GM12878 (cell line): ENCODE data around the gene ARHGEF10L. TPM values are rescaled to one million over a fixed set of nuclear protein-coding genes. Genes with fewer than 3 reads are reported as not detected.

Source experiments
- ATAC-seq: fragments of 200-7000 bp; cut with Tn5 transposase; 3 replicates; pipeline ENCODE4 v1.9.1; 2020; ENCODE audit warnings: mild to moderate bottlenecking, moderate library complexity
- BruUV-seq: library from RNA; stranded (reverse); fragments of 400-500 nt; replicated peaks from 2 replicates; lab custom pipeline; 2021; lab: Mats Ljungman, UMichigan
- CTCF ChIA-PET: fragments of 300-600 bp; sonication (Branson Sonifier 250); formaldehyde crosslinking; extraction: SDS; loops from one replicate; lab custom pipeline; 2021; ENCODE audit warnings: inconsistent platforms; lab: Yijun Ruan, JAX
- POLR2A ChIA-PET: fragments of 350-600 bp; formaldehyde crosslinking; extraction: SDS; loops from one replicate; lab custom pipeline; 2021; ENCODE audit warnings: inconsistent platforms; lab: Charles Lee
- RAD21 ChIA-PET: fragments of 300-600 bp; sonication (Branson Sonifier 250); formaldehyde crosslinking; loops from one replicate; lab custom pipeline; 2023; ENCODE audit warnings: antibody characterized with exemption; ENCODE audit not compliant: unreplicated experiment; lab: Charles Lee
- SMC1A ChIA-PET: fragments of 300-600 bp; sonication (Branson Sonifier 250); formaldehyde crosslinking; loops from one replicate; lab custom pipeline; 2023; ENCODE audit not compliant: unreplicated experiment, uncharacterized antibody; lab: Charles Lee
- DNase-seq: peaks from one replicate; pipeline ENCODE4 v3.0.0-alpha.2; 2011; ENCODE audit warnings: low read depth, low spot score
- FAIRE-seq: peaks from 3 replicates; lab custom pipeline; 2011; peaks lifted over from hg19 to GRCh38; lab: Jason Lieb, UNC
- H2AFZ ChIP-seq: 2 replicates; pipeline ENCODE4 v1.6.0; 2011; ENCODE audit warnings: low read depth, low read length, control low read depth; ENCODE audit not compliant: control insufficient read depth
- H3K27ac ChIP-seq: 2 replicates; pipeline ENCODE4 v1.5.1; 2011; ENCODE audit warnings: control low read depth; ENCODE audit not compliant: control insufficient read depth, insufficient read depth
- H3K27me3 ChIP-seq, 2 experiments: replicated peaks in 1 of 2; 2 replicates each; pipeline versions ENCODE4 v1.6.0 to v1.6.1; 2011; ENCODE audit warnings: low read length in 1 of 2; ENCODE audit not compliant: control insufficient read depth in 2 of 2, insufficient read depth in 2 of 2
- H3K36me3 ChIP-seq, 2 experiments: 2 replicates each; pipeline ENCODE4 v1.5.1; 2011; ENCODE audit warnings: low read length in 1 of 2; ENCODE audit not compliant: control insufficient read depth in 2 of 2, insufficient read depth in 2 of 2
- H3K4me1 ChIP-seq: 2 replicates; pipeline ENCODE4 v1.6.1; 2011; ENCODE audit warnings: mild to moderate bottlenecking, low read length, moderate library complexity, mixed read lengths; ENCODE audit not compliant: control insufficient read depth, insufficient read depth
- H3K4me2 ChIP-seq: 2 replicates; pipeline ENCODE4 v1.6.0; 2011; ENCODE audit warnings: control low read depth; ENCODE audit not compliant: control insufficient read depth, insufficient read depth
- H3K4me3 ChIP-seq: fragments of 200-600 bp; sonication (generic); 2 replicates; pipeline ENCODE4 v1.5.1; 2016
- H3K79me2 ChIP-seq: 2 replicates; pipeline ENCODE4 v1.6.0; 2011; ENCODE audit warnings: low read length; ENCODE audit not compliant: control insufficient read depth, insufficient read depth
- H3K9ac ChIP-seq: 2 replicates; pipeline ENCODE4 v1.8.0; 2011; ENCODE audit warnings: low read length, control low read depth, mixed read lengths; ENCODE audit not compliant: control insufficient read depth, insufficient read depth
- H3K9me3 ChIP-seq: replicated peaks from 3 replicates; pipeline ENCODE4 v1.5.1; 2011; ENCODE audit warnings: mild to moderate bottlenecking, low read length; ENCODE audit not compliant: control insufficient read depth, insufficient read depth
- H4K20me1 ChIP-seq: 2 replicates; pipeline ENCODE4 v1.6.0; 2011; ENCODE audit not compliant: control insufficient read depth, insufficient read depth
- MTA3 ChIP-seq: IDR thresholded peaks from 2 replicates; pipeline ENCODE4 v1.6.1; 2012; ENCODE audit warnings: low read length, inconsistent platforms, borderline replicate concordance
- NFXL1 ChIP-seq: fragments of 450-650 bp; IDR thresholded peaks from 2 replicates; pipeline ENCODE4 v1.6.1; 2017; ENCODE audit warnings: antibody characterized with exemption, mild to moderate bottlenecking, borderline replicate concordance
- NR2C2 ChIP-seq: IDR thresholded peaks from 2 replicates; pipeline ENCODE4 v1.6.1; 2011; ENCODE audit warnings: borderline replicate concordance, low read depth; ENCODE audit not compliant: control insufficient read depth, insufficient read length
- RB1 ChIP-seq: fragments of 450-650 bp; formaldehyde crosslinking; IDR thresholded peaks from 2 replicates; pipeline ENCODE4 v1.6.1; 2017; ENCODE audit warnings: mild to moderate bottlenecking, borderline replicate concordance
- ZNF217 ChIP-seq: fragments of 450-650 bp; IDR thresholded peaks from 2 replicates; pipeline ENCODE4 v1.6.1; 2017; ENCODE audit warnings: antibody characterized with exemption, mild to moderate bottlenecking
- WGBS: methylation state at CpG from one replicate; pipeline ENCODE4 v1.1.6; 2016; ENCODE audit warnings: low lambda C conversion rate; ENCODE audit not compliant: insufficient replicate concordance, insufficient coverage; ENCODE audit errors: missing lambda C conversion rate; 5-methylcytosine and 5-hydroxymethylcytosine counted together
- in situ Hi-C: fragments of 300-500 bp; cut with MboI; formaldehyde crosslinking; loops from 9 replicates; pipeline ENCODE4 v1.14.3; 2018; ENCODE audit warnings: mixed read lengths
- intact Hi-C: fragments of 100-400 bp; cut with micrococcal nuclease; formaldehyde crosslinking; loops from one replicate; pipeline ENCODE4 v1.14.2; 2022; ENCODE audit not compliant: unreplicated experiment
- polyA plus RNA-seq, 11 experiments: library from polyadenylated mRNA; depleted of rRNA in 4 of 11; unstranded in 6 of 11; stranded (reverse) in 5 of 11; fragments of >200 nt; fragmentation: Nextera tagmentation in 4 of 11; fragmentation: Illumina TruSeq in 1 of 11; extraction: Ambion mirVana in 4 of 11; extraction: Trizol in 1 of 11; gene quantifications; 1 replicate in 1 of 11; 2 replicates in 10 of 11; pipeline versions ENCODE4 v1.2.1 to v1.2.3, GENCODE V29; 2011 to 2016; ENCODE audit warnings: inconsistent platforms in 2 of 11, missing spikeins in 2 of 11, low read depth in 1 of 11
- total RNA-seq, 4 experiments: library from RNA; depleted of rRNA in 3 of 4; stranded (reverse); fragments of >200 nt in 3 of 4; fragmentation: Illumina TruSeq in 1 of 4; extraction: Trizol in 1 of 4; gene quantifications; 2 replicates each; pipeline versions ENCODE4 v1.2.1 to v1.2.3, GENCODE V29; 2013 to 2021

ARHGEF10L gene
- total and polyA plus RNA-seq, 10 of the 15 experiments (the other 5 are each of a cell fraction or from before 2014, with no cell fraction given): 0.05 to 0.94 (median 0.28) TPM; not detected in 2

DNA sequence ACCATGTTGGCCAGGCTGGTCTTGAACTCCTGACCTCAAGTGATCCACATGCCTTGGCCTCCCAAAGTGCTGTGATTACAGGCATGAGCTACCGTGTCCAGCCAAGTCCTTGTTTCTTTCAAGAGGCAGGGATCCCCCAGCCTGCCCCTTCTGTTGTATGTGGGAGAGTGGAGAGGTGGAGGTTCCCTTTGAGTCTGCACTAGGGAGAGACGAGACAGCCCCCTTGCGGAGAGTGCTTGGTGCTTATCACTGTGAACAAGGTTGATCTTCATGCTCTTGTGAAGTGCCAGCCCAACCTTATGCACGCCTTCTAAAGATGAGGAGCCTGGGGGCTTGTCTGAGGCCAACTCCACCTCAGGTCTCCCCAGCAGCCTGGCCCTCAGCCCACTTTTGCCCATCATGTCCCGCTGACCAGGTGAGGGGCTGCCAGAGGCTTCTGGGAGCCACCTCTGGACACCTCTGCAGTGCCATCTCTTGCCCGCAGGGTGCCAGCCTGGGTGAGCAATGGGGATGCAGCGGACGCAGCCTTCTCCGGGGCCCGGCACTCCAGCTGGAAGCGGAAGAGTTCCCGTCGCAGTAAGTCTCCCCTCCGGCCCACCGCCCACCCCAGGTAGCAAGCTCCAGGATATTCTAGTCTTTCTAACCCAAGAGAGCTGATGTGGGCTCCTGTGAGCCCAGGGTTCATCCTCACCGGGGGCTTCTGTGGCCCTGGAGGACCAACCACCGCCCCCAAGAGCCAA lies 62.3 kb downstream of the ARHGEF10L start (continued):
- no peak for TF ChIP-seq ZNF217

DNA sequence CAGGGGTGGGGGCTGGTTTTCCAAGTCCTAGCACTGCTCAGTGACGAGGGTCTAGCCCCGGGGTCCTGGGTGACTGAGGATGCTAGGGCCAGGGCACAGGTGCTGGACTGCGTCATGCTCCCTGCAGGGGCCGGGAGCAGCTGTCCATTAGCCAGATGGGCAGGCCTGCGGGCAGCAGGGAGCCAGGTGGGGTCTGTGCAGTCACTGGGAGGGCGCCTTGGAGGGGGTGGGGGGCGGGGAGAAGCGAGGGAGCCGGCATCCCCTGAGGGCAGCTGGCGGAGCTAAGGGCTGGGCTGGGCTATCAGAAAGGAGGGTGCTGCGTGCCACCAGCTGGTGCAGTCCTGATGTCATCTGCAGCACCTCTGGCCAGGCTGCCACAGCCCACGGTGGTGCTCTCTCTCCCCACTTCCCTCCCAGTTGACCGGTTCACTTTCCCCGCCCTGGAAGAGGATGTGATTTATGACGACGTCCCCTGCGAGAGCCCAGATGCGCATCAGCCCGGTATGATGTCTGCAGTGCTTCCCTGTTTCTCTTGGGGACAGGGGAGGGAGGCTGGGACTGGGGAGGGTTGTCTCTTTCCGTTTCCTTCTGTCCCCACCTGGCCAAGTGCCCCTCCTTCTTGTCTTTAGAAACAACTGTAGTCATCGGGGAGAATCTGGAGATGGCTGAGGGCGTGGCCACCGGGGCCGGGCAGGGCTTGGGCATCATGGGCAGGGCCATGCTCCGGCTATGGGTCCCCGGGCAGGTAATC lies 63.8 kb downstream of the ARHGEF10L start:
- Histone ChIP-seq H3K27me3 (peaks cover 0 to 4% of the 10 kb centered on the region in 2 experiments; a peak in 3 of 4 replicates), H3K4me3 (no peak overlapping the region), H3K4me1 (no peaks in the 10 kb centered on the region), H3K79me2 (no peaks in the 10 kb centered on the region), H3K4me2 (no peak overlapping the region), H3K36me3 (no peaks in the 10 kb centered on the region), H2AFZ (no peak overlapping the region), H3K9me3 (no peaks in the 10 kb centered on the region), H3K27ac (no peak overlapping the region), H4K20me1 (no peaks in the 10 kb centered on the region), H3K9ac (no peak overlapping the region)
- BruUV-seq: no TSS peak
- FAIRE-seq (no peak), ATAC-seq (peak; percentile 27; the same call in 2 of the 3 replicates), DNase-seq (no peak)
- intact Hi-C loops (no loop called here), in situ Hi-C loops (loop anchor here (10.0 kb wide), 1 partner anchor 98 kb away; no protein-coding TSS in a partner anchor)
- 31% methylated on average over 21 of the region's 26 CpGs for WGBS
- ChIA-PET SMC1A (no interaction called here), RAD21 (no interaction called here), POLR2A (no interaction called here), CTCF (interaction anchor here (9.7 kb wide), 1 partner anchor 102 kb away, joined by 255 read pairs; no protein-coding TSS in a partner anchor)
- TF ChIP-seq RB1: no peak
- no peak for TF ChIP-seq MTA3
- TF ChIP-seq NFXL1: no peak
- TF ChIP-seq NR2C2: no peak
